H1 (cell line): ENCODE results near the gene PRKCA. TPM values are rescaled to one million over a fixed set of nuclear protein-coding genes. Genes with fewer than 3 reads are reported as not detected.

ENCODE experiments used
- CTCF ChIA-PET: fragments of 300-600 bp; sonication (Branson Sonifier 250); formaldehyde crosslinking; loops from one replicate; lab custom pipeline; 2021; ENCODE audit not compliant: partially characterized antibody; lab: Charles Lee
- POLR2A ChIA-PET: fragments of 300-600 bp; sonication (Branson Sonifier 250); formaldehyde crosslinking; loops from one replicate; lab custom pipeline; 2021; ENCODE audit warnings: inconsistent platforms; ENCODE audit not compliant: partially characterized antibody; lab: Charles Lee
- DNase-seq, 2 experiments: peaks; one replicate each; pipeline versions ENCODE4 v3.0.0 to v3.0.0-alpha.2; 2010 to 2022; ENCODE audit warnings: low spot score in 2 of 2, low read depth in 1 of 2, mixed read lengths in 1 of 2
- FAIRE-seq: peaks from 2 replicates; lab custom pipeline; 2011; peaks lifted over from hg19 to GRCh38; lab: Jason Lieb, UNC
- H2AFZ ChIP-seq: 2 replicates; pipeline ENCODE4 v1.8.1; 2012; ENCODE audit warnings: low read length, inconsistent platforms
- H2AK5ac ChIP-seq: 2 replicates; pipeline ENCODE4 v1.6.1; 2013; ENCODE audit warnings: low read depth, low read length
- H2BK120ac ChIP-seq: replicated peaks from 2 replicates; pipeline ENCODE3; 2013; ENCODE audit warnings: low read depth, low read length, inconsistent platforms
- H2BK12ac ChIP-seq: 2 replicates; pipeline ENCODE4 v1.6.1; 2013; ENCODE audit warnings: low read depth, low read length
- H2BK15ac ChIP-seq: 2 replicates; pipeline ENCODE4 v1.6.1; 2013; ENCODE audit warnings: low read length
- H2BK20ac ChIP-seq: 2 replicates; pipeline ENCODE4 v1.6.1; 2013; ENCODE audit warnings: low read length
- H2BK5ac ChIP-seq: 2 replicates; pipeline ENCODE4 v1.6.1; 2013; ENCODE audit warnings: low read depth, low read length
- H3K14ac ChIP-seq: 2 replicates; pipeline ENCODE4 v1.6.1; 2013; ENCODE audit warnings: inconsistent platforms; ENCODE audit not compliant: insufficient read length
- H3K18ac ChIP-seq: 2 replicates; pipeline ENCODE4 v1.6.1; 2013; ENCODE audit warnings: low read length; ENCODE audit errors: extremely low read depth
- H3K23ac ChIP-seq: 2 replicates; pipeline ENCODE4 v1.6.1; 2013; ENCODE audit warnings: inconsistent platforms; ENCODE audit not compliant: insufficient read length
- H3K23me2 ChIP-seq: 2 replicates; pipeline ENCODE4 v1.6.1; 2013; ENCODE audit warnings: low read depth, low read length
- H3K27ac ChIP-seq: 2 replicates; pipeline ENCODE4 v1.6.1; 2011; ENCODE audit warnings: low read depth, low read length, inconsistent platforms
- H3K27me3 ChIP-seq, 4 experiments: replicated peaks in 1 of 4; 1 replicate in 1 of 4; 2 replicates in 3 of 4; pipeline versions ENCODE4 v1.6.1 to v1.8.1; 2011 to 2013; ENCODE audit warnings: low read length in 3 of 4, mild to moderate bottlenecking in 3 of 4, inconsistent platforms in 2 of 4, mixed read lengths in 2 of 4, moderate library complexity in 1 of 4; ENCODE audit not compliant: control insufficient read depth in 3 of 4, insufficient read depth in 3 of 4; ENCODE audit errors: extremely low read depth in 1 of 4
- H3K36me3 ChIP-seq, 4 experiments: 2 replicates each; pipeline versions ENCODE4 v1.6.1 to v1.8.1; 2011 to 2013; ENCODE audit warnings: mild to moderate bottlenecking in 4 of 4, low read length in 3 of 4, moderate library complexity in 2 of 4, control low read depth in 1 of 4, inconsistent platforms in 1 of 4; ENCODE audit not compliant: insufficient read depth in 4 of 4, control insufficient read depth in 2 of 4
- H3K4ac ChIP-seq: replicated peaks from 2 replicates; pipeline ENCODE3; 2013; ENCODE audit warnings: low read length, low read depth, mixed read lengths, inconsistent platforms; ENCODE audit not compliant: insufficient read length
- H3K4me1 ChIP-seq, 4 experiments: replicated peaks in 1 of 4; 1 replicate in 1 of 4; 2 replicates in 3 of 4; pipeline versions ENCODE4 v1.6.1 to v1.8.1; 2011 to 2013; ENCODE audit warnings: low read length in 3 of 4, inconsistent platforms in 2 of 4, mixed read lengths in 1 of 4; ENCODE audit not compliant: insufficient read depth in 4 of 4, control insufficient read depth in 3 of 4
- H3K4me2 ChIP-seq, 2 experiments: 2 replicates each; pipeline versions ENCODE4 v1.6.1 to v1.8.1; 2011 to 2013; ENCODE audit warnings: low read depth in 2 of 2, low read length in 2 of 2, control low read depth in 1 of 2, inconsistent platforms in 1 of 2, mild to moderate bottlenecking in 1 of 2; ENCODE audit not compliant: insufficient read depth in 1 of 2
- H3K4me3 ChIP-seq, 4 experiments: fragments of 200-600, 300-600 bp in 1 of 4; sonication (generic), shearing (Covaris generic), sonication (Bioruptor Twin) in 1 of 4; 2 replicates each; pipeline versions ENCODE4 v1.5.1 to v1.8.1; 2011 to 2016; ENCODE audit warnings: low read length in 4 of 4, low read depth in 3 of 4, control low read depth in 2 of 4, inconsistent platforms in 2 of 4, mild to moderate bottlenecking in 2 of 4, mixed read lengths in 1 of 4, moderate library complexity in 1 of 4; ENCODE audit not compliant: insufficient read depth in 2 of 4; ENCODE audit errors: extremely low read depth in 1 of 4
- H3K56ac ChIP-seq: replicated peaks from 2 replicates; pipeline ENCODE3; 2013; ENCODE audit warnings: low read depth, mild to moderate bottlenecking, mixed read lengths, low read length, inconsistent platforms; ENCODE audit not compliant: insufficient read length
- H3K79me1 ChIP-seq: 2 replicates; pipeline ENCODE4 v1.6.1; 2013; ENCODE audit warnings: low read depth, low read length, control low read depth
- H3K79me2 ChIP-seq, 2 experiments: 2 replicates each; pipeline versions ENCODE4 v1.6.1 to v1.8.1; 2012 to 2013; ENCODE audit warnings: low read length in 2 of 2, mild to moderate bottlenecking in 2 of 2, inconsistent platforms in 1 of 2; ENCODE audit not compliant: insufficient read depth in 2 of 2, control insufficient read depth in 1 of 2
- H3K9ac ChIP-seq, 4 experiments: replicated peaks in 1 of 4; 1 replicate in 1 of 4; 2 replicates in 3 of 4; pipeline versions ENCODE4 v1.6.1 to v1.8.1; 2011 to 2013; ENCODE audit warnings: low read depth in 3 of 4, low read length in 3 of 4, control low read depth in 2 of 4, mild to moderate bottlenecking in 2 of 4, moderate library complexity in 2 of 4, inconsistent platforms in 1 of 4; ENCODE audit errors: extremely low read depth in 1 of 4
- H3K9me3 ChIP-seq, 2 experiments: 2 replicates each; pipeline versions ENCODE4 v1.6.1 to v1.8.1; 2012 to 2013; ENCODE audit warnings: mild to moderate bottlenecking in 2 of 2, moderate library complexity in 2 of 2, control low read depth in 1 of 2, inconsistent platforms in 1 of 2, low read depth in 1 of 2, low read length in 1 of 2, mixed read lengths in 1 of 2; ENCODE audit not compliant: insufficient read depth in 2 of 2
- H4K20me1 ChIP-seq, 2 experiments: replicated peaks in 1 of 2; 2 replicates each; pipeline versions ENCODE3 to v1.8.1; 2011 to 2013; ENCODE audit warnings: inconsistent platforms in 2 of 2, low read length in 2 of 2, mild to moderate bottlenecking in 1 of 2; ENCODE audit not compliant: insufficient read depth in 2 of 2, control insufficient read depth in 1 of 2
- H4K5ac ChIP-seq: 2 replicates; pipeline ENCODE4 v1.6.1; 2013; ENCODE audit warnings: low read length, low read depth, mixed read lengths, inconsistent platforms; ENCODE audit not compliant: insufficient read length
- H4K8ac ChIP-seq: 2 replicates; pipeline ENCODE4 v1.8.0; 2013; ENCODE audit warnings: mild to moderate bottlenecking, moderate library complexity, low read length, inconsistent platforms; ENCODE audit not compliant: insufficient read depth; ENCODE audit errors: extremely low read depth
- H4K91ac ChIP-seq: replicated peaks from 2 replicates; pipeline ENCODE3; 2013; ENCODE audit warnings: low read length, mixed read lengths, inconsistent platforms; ENCODE audit not compliant: insufficient read length
- CBX8 ChIP-seq: fragments of 300-800, 300-1000 bp; sonication (generic); IDR thresholded peaks from 2 replicates; pipeline ENCODE4 v1.7.1; 2016; ENCODE audit warnings: low read depth, low read length, borderline replicate concordance
- CTBP2 ChIP-seq: IDR thresholded peaks from 2 replicates; pipeline ENCODE4 v1.7.0; 2011; ENCODE audit warnings: borderline replicate concordance, mild to moderate bottlenecking, moderate library complexity, mixed read lengths, low read length; ENCODE audit not compliant: insufficient read depth, insufficient read length
- EGR1 ChIP-seq: IDR thresholded peaks from 2 replicates; pipeline ENCODE4 v1.6.1; 2011; ENCODE audit warnings: low read depth, low read length, borderline replicate concordance
- HDAC6 ChIP-seq: IDR thresholded peaks from one replicate; pipeline ENCODE4 v1.7.1; 2012; ENCODE audit warnings: low read depth, mild to moderate bottlenecking, inconsistent platforms, low read length, moderate library complexity
- KDM5A ChIP-seq: fragments of 200-600 bp; IDR thresholded peaks from 2 replicates; pipeline ENCODE4 v1.7.1; 2012; ENCODE audit warnings: mild to moderate bottlenecking, low read length, inconsistent platforms, mixed read lengths
- MAX ChIP-seq: IDR thresholded peaks from 2 replicates; pipeline ENCODE4 v1.6.1; 2012; ENCODE audit warnings: inconsistent platforms
- PHF8 ChIP-seq: fragments of 200-600 bp; sonication (generic); conservative IDR thresholded peaks from 2 replicates; pipeline ENCODE4 v1.7.1; 2012; ENCODE audit warnings: low read depth, mild to moderate bottlenecking, inconsistent platforms, low read length, moderate library complexity
- POLR2A ChIP-seq, 2 experiments: IDR thresholded peaks; 1 replicate in 1 of 2; 2 replicates in 1 of 2; pipeline ENCODE4 v1.6.1; 2011; ENCODE audit warnings: low read depth in 2 of 2, low read length in 2 of 2, mild to moderate bottlenecking in 2 of 2; ENCODE audit errors: control extremely low read depth in 1 of 2
- RAD21 ChIP-seq, 2 experiments: IDR thresholded peaks in 1 of 2; conservative IDR thresholded peaks in 1 of 2; 2 replicates each; pipeline ENCODE4 v1.6.1; 2011; ENCODE audit warnings: low read depth in 2 of 2, low read length in 2 of 2, improper control_type of control experiment in 1 of 2, inconsistent platforms in 1 of 2, mild to moderate bottlenecking in 1 of 2, moderate library complexity in 1 of 2
- RFX5 ChIP-seq: IDR thresholded peaks from 2 replicates; pipeline ENCODE4 v1.6.1; 2011; ENCODE audit warnings: low read depth, low read length, improper control_type of control experiment, borderline replicate concordance
- SP4 ChIP-seq: IDR thresholded peaks from 2 replicates; pipeline ENCODE4 v1.6.1; 2012; ENCODE audit warnings: low read length, inconsistent platforms
- TBP ChIP-seq: IDR thresholded peaks from 2 replicates; pipeline ENCODE4 v1.6.1; 2011; ENCODE audit warnings: low read depth, low read length, improper control_type of control experiment
- TCF12 ChIP-seq: IDR thresholded peaks from 2 replicates; pipeline ENCODE4 v1.6.1; 2011; ENCODE audit warnings: low read depth, mild to moderate bottlenecking, low read length
- TEAD4 ChIP-seq: IDR thresholded peaks from 2 replicates; pipeline ENCODE4 v1.6.1; 2012; ENCODE audit warnings: low read depth, low read length, inconsistent platforms, mixed read lengths
- YY1 ChIP-seq: IDR thresholded peaks from 2 replicates; pipeline ENCODE4 v1.6.1; 2011; ENCODE audit warnings: low read depth, mild to moderate bottlenecking, low read length
- WGBS, 2 experiments: shearing (Covaris generic) in 1 of 2; methylation state at CpG; one replicate each; pipeline versions ENCODE4 v1.1.6 to v1.1.7; 2013 to 2015; ENCODE audit warnings: low lambda C conversion rate in 2 of 2, mixed read lengths in 2 of 2, inconsistent platforms in 1 of 2, low coverage in 1 of 2, missing lambda C conversion rate in 1 of 2; ENCODE audit not compliant: insufficient replicate concordance in 2 of 2, insufficient coverage in 1 of 2, insufficient read length in 1 of 2; ENCODE audit errors: extremely low coverage in 1 of 2, missing lambda C conversion rate in 1 of 2; 5-methylcytosine and 5-hydroxymethylcytosine counted together
- polyA plus RNA-seq, 7 experiments: library from polyadenylated mRNA; depleted of rRNA in 3 of 7; stranded (reverse) in 5 of 7; unstranded in 2 of 7; fragments of >200 nt in 5 of 7; fragments of 200-250 nt in 2 of 7; gene quantifications; 1 replicate in 5 of 7; 2 replicates in 1 of 7; 4 replicates in 1 of 7; pipeline versions ENCODE4 v1.2.1 to v1.2.3, GENCODE V29; 2011 to 2013; ENCODE audit warnings: missing spikeins in 2 of 7, mixed read lengths in 2 of 7
- total RNA-seq: library from RNA; stranded (reverse); fragmentation: NEBNext Ultra II Directional; extraction: Animal tissue kit (Norgen Biotek cat#: 25700); gene quantifications from 2 replicates; pipeline ENCODE4 v1.2.1, GENCODE V29; 2021

The PRKCA gene
- total and polyA plus RNA-seq, 2 of the 8 experiments (the other 6 are each of a cell fraction or from before 2014, with no cell fraction given), result 5.8 to 17.8 TPM

GRCh38 chr17:66837226-66837625 is 534.8 kb downstream of the PRKCA start:
- Histone ChIP-seq H3K4ac (no peak overlapping the region), H3K79me1 (0 out of 2 replicates have a peak, but pooled peaks cover 2% of the 10 kb centered on the region), H3K4me2 (no peak overlapping the region), H3K4me1 (peaks cover 0 to 4% (median 1%) of the 10 kb centered on the region in 4 experiments; a peak in 3 of 7 replicates), H3K9me3 (no peaks in the 10 kb centered on the region), H2BK5ac (no peak overlapping the region), H2BK12ac (no peak overlapping the region), H3K56ac (no peak overlapping the region), H4K20me1 (no peaks in the 10 kb centered on the region), H2BK20ac (no peak overlapping the region), H3K18ac (no peak overlapping the region), H3K36me3 (no peaks in the 10 kb centered on the region), H3K23me2 (peaks cover 5% of the 10 kb centered on the region; the same call in 1 of the 2 replicates), H2BK120ac (no peak overlapping the region), H2AK5ac (no peak overlapping the region), H4K5ac (no peak overlapping the region), H2AFZ (no peak overlapping the region), H3K79me2 (no peaks in the 10 kb centered on the region), H3K4me3 (no peak overlapping the region), H3K14ac (no peak overlapping the region), H3K27me3 (peaks cover 0 to 13% (median 9%) of the 10 kb centered on the region in 4 experiments; a peak in 5 of 7 replicates), H2BK15ac (no peak overlapping the region), H4K91ac (no peak overlapping the region), H3K27ac (no peak overlapping the region), H4K8ac (no peak overlapping the region), H3K23ac (no peak overlapping the region), H3K9ac (no peak overlapping the region)
- WGBS, 2 experiments, result 63% methylated on average over 1 of the region's 1 CpG; no CpG with 5 or more reads in 1 of the 2 experiments
- POLR2A ChIA-PET, result no interaction called here
- DNase-seq (no peak), FAIRE-seq (no peak)
- CTCF ChIA-PET, result interaction anchor here (0.7 to 2.0 kb wide), 3 partner anchors 91 to 108 kb away, joined by 3 to 7 read pairs (median 4); no protein-coding TSS in a partner anchor
- no peak for TF ChIP-seq MAX
- no peak for TF ChIP-seq KDM5A
- TF ChIP-seq CTBP2, result no peak
- TF ChIP-seq POLR2A (IDR thresholded peaks at IDR 0.05; ENCODE audit: control extremely low read depth in 1 of 2, low read depth in 2 of 2, low read length in 2 of 2), result no peak
- no peak for TF ChIP-seq TBP
- TF ChIP-seq TEAD4, result no peak
- TF ChIP-seq CBX8, result no peak
- TF ChIP-seq YY1, result no peak
- no peak for TF ChIP-seq RFX5
- no peak for TF ChIP-seq EGR1
- no peak for TF ChIP-seq HDAC6
- TF ChIP-seq TCF12, result no peak
- TF ChIP-seq RAD21 (IDR thresholded peaks at IDR 0.05 in 1 of 2, conservative IDR thresholded peaks at IDR 0.05 in 1 of 2; ENCODE audit: low read depth in 2 of 2, low read length in 2 of 2), result no peak
- TF ChIP-seq SP4, result no peak
- TF ChIP-seq PHF8, result no peak
